GM12878 (cell line): ENCODE measurements around the gene PIGU.
"Not testable (repeated sequence)": the region's sequence is repeated elsewhere in the genome, so short reads cannot be mapped to it uniquely, and the experiment has no call there.

Experiments used
- BCLAF1 ChIP-seq: fragments of 450-650 bp; IDR thresholded peaks from 2 replicates; pipeline ENCODE4 v1.6.1; 2017; ENCODE audit warnings: antibody characterized with exemption, mild to moderate bottlenecking, moderate library complexity
- CHD4 ChIP-seq: fragments of 200-600 bp; sonication (generic); IDR thresholded peaks from 2 replicates; pipeline ENCODE4 v1.6.1; 2016; ENCODE audit warnings: mild to moderate bottlenecking
- EP300 ChIP-seq, 2 experiments: fragments of 150-350 bp in 1 of 2; IDR thresholded peaks; 2 replicates each; pipeline ENCODE4 v1.6.1; 2011 to 2012; ENCODE audit warnings: low read depth in 2 of 2, low read length in 2 of 2, borderline replicate concordance in 1 of 2, improper control_type of control experiment in 1 of 2, inconsistent platforms in 1 of 2; ENCODE audit not compliant: control insufficient read depth in 1 of 2
- FOXK2 ChIP-seq: fragments of 450-650 bp; IDR thresholded peaks from 2 replicates; pipeline ENCODE4 v1.6.1; 2017; ENCODE audit warnings: mild to moderate bottlenecking, moderate library complexity
- MXI1 ChIP-seq: fragments of 150-350 bp; IDR thresholded peaks from 2 replicates; pipeline ENCODE4 v1.6.1; 2011; ENCODE audit warnings: low read depth, mild to moderate bottlenecking, inconsistent platforms, low read length, improper control_type of control experiment
- POLR2A ChIP-seq: IDR thresholded peaks from 2 replicates; pipeline ENCODE4 v1.6.1; 2011; ENCODE audit warnings: low read depth, mild to moderate bottlenecking, low read length
- TAF1 ChIP-seq: IDR thresholded peaks from 2 replicates; pipeline ENCODE4 v1.6.1; 2011; ENCODE audit warnings: mild to moderate bottlenecking, low read depth, low read length, borderline replicate concordance
- TARDBP ChIP-seq: IDR thresholded peaks from 2 replicates; pipeline ENCODE4 v1.6.1; 2016; ENCODE audit warnings: borderline replicate concordance
- TCF12 ChIP-seq: IDR thresholded peaks from 2 replicates; pipeline ENCODE4 v1.6.1; 2011; ENCODE audit warnings: low read depth, mild to moderate bottlenecking, low read length
- ZBTB33 ChIP-seq: fragments of 450-650 bp; IDR thresholded peaks from 2 replicates; pipeline ENCODE4 v1.6.1; 2017; ENCODE audit warnings: mild to moderate bottlenecking
- TF ChIP-seq, protein P1 (sequence below), 3 experiments: IDR thresholded peaks in 2 of 3; conservative IDR thresholded peaks in 1 of 3; 2 replicates each; pipeline ENCODE4 v1.5.1; 2011; ENCODE audit warnings: low read depth in 3 of 3, low read length in 3 of 3, mild to moderate bottlenecking in 3 of 3, control low read depth in 2 of 3, moderate library complexity in 2 of 3, inconsistent platforms in 1 of 3, mixed read lengths in 1 of 3; ENCODE audit not compliant: control insufficient read depth in 2 of 3, insufficient read depth in 1 of 3; ENCODE audit errors: extremely low read depth in 1 of 3
- TF ChIP-seq, protein P2 (sequence below): IDR thresholded peaks from 2 replicates; pipeline ENCODE4 v1.6.1; 2011; ENCODE audit warnings: low read depth, low read length, improper control_type of control experiment, borderline replicate concordance

DNA sequence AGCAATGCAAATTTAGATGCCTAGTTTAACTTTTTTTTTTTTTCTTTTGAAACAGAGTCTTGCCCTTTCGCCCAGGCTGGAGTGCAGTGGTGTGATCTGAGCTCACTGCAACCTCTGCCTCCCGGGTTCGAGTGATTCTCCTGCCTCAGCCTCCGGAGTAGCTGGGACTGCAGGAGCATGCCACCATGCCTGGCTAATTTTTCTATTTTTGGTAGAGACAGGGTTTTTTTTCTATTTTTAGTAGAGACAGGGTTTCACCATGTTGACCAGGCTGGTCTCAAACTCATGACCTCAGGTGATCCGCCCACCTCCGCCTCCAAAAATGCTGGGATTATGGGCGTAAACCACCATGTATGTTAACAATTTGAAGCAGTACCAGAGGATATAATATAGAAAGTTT lies 158.0 kb downstream of the PIGU start:
- not testable (repeated sequence) for TF ChIP-seq BCLAF1; CHD4; EP300 (IDR thresholded peaks at IDR 0.05; ENCODE audit: borderline replicate concordance in 1 of 2, control insufficient read depth in 1 of 2, low read depth in 2 of 2, low read length in 2 of 2); FOXK2; ZBTB33; TARDBP; POLR2A; MXI1; TAF1; TCF12
- TF ChIP-seq, protein P1, sequence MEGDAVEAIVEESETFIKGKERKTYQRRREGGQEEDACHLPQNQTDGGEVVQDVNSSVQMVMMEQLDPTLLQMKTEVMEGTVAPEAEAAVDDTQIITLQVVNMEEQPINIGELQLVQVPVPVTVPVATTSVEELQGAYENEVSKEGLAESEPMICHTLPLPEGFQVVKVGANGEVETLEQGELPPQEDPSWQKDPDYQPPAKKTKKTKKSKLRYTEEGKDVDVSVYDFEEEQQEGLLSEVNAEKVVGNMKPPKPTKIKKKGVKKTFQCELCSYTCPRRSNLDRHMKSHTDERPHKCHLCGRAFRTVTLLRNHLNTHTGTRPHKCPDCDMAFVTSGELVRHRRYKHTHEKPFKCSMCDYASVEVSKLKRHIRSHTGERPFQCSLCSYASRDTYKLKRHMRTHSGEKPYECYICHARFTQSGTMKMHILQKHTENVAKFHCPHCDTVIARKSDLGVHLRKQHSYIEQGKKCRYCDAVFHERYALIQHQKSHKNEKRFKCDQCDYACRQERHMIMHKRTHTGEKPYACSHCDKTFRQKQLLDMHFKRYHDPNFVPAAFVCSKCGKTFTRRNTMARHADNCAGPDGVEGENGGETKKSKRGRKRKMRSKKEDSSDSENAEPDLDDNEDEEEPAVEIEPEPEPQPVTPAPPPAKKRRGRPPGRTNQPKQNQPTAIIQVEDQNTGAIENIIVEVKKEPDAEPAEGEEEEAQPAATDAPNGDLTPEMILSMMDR (IDR thresholded peaks at IDR 0.05 in 2 of 3, conservative IDR thresholded peaks at IDR 0.05 in 1 of 3; ENCODE audit: control insufficient read depth in 2 of 3, extremely low read depth in 1 of 3, insufficient read depth in 1 of 3, low read depth in 3 of 3, low read length in 3 of 3): not testable (repeated sequence)
- TF ChIP-seq, protein P2, sequence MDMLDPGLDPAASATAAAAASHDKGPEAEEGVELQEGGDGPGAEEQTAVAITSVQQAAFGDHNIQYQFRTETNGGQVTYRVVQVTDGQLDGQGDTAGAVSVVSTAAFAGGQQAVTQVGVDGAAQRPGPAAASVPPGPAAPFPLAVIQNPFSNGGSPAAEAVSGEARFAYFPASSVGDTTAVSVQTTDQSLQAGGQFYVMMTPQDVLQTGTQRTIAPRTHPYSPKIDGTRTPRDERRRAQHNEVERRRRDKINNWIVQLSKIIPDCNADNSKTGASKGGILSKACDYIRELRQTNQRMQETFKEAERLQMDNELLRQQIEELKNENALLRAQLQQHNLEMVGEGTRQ: not testable (repeated sequence)
